Lung (tissue), 12 donors: ENCODE data around the gene SPRED3. TPM values are rescaled to one million over a fixed set of nuclear protein-coding genes. Genes with fewer than 3 reads are reported as not detected.

Source experiments
- ATAC-seq: fragments of 200-7000 bp; cut with Tn5 transposase; one replicate; pipeline ENCODE4 v1.9.1; 2020; ENCODE audit warnings: moderate number of reproducible peaks; ENCODE audit not compliant: insufficient read depth, low FRiP score
- DNase-seq, 3 donors: peaks; one replicate each; pipeline ENCODE4 v3.0.0-alpha.2; 2013 to 2017
- H3K27ac ChIP-seq, 2 donors: one replicate each; pipeline ENCODE4 v1.5.1; 2013; ENCODE audit warnings: mild to moderate bottlenecking in 2 of 2, moderate library complexity in 2 of 2, control low read depth in 1 of 2, inconsistent platforms in 1 of 2, low read depth in 1 of 2, low read length in 1 of 2
- H3K27me3 ChIP-seq, 3 donors: one replicate each; pipeline ENCODE4 v1.5.1; 2013; ENCODE audit warnings: low read length in 2 of 3; ENCODE audit not compliant: control insufficient read depth in 3 of 3, insufficient read depth in 3 of 3
- H3K36me3 ChIP-seq, 4 donors: one replicate each; pipeline ENCODE4 v1.5.1; 2013; ENCODE audit warnings: low read length in 4 of 4, mild to moderate bottlenecking in 1 of 4, moderate library complexity in 1 of 4; ENCODE audit not compliant: control insufficient read depth in 4 of 4, insufficient read depth in 4 of 4
- H3K4me1 ChIP-seq, 5 donors: one replicate each; pipeline ENCODE4 v1.5.1; 2013; ENCODE audit warnings: low read length in 5 of 5, mild to moderate bottlenecking in 2 of 5, moderate library complexity in 1 of 5; ENCODE audit not compliant: control insufficient read depth in 5 of 5, insufficient read depth in 5 of 5
- H3K4me3 ChIP-seq: one replicate; pipeline ENCODE4 v1.5.1; 2013; ENCODE audit warnings: mild to moderate bottlenecking, control low read depth, moderate library complexity
- H3K9ac ChIP-seq, 2 donors: one replicate each; pipeline ENCODE4 v1.5.1; 2013; ENCODE audit warnings: low read length in 2 of 2, control low read depth in 1 of 2; ENCODE audit not compliant: insufficient read depth in 1 of 2
- H3K9me3 ChIP-seq, 4 donors: one replicate each; pipeline ENCODE4 v1.5.1; 2013; ENCODE audit warnings: low read length in 3 of 4, mild to moderate bottlenecking in 1 of 4, moderate library complexity in 1 of 4; ENCODE audit not compliant: control insufficient read depth in 4 of 4, insufficient read depth in 3 of 4
- WGBS, 2 donors: extraction: QIAGEN DNeasy Blood & Tissue Kit; methylation state at CpG; one replicate each; pipeline ENCODE4 v1.1.7; 2013; 5-methylcytosine and 5-hydroxymethylcytosine counted together
- polyA plus RNA-seq, 2 donors: library from polyadenylated mRNA; stranded (reverse); fragments of 200-250 nt; gene quantifications; one replicate each; pipeline ENCODE4 v1.2.1, GENCODE V29; 2013
- total RNA-seq, 2 donors: library from RNA; depleted of rRNA in 1 of 2; stranded (reverse); fragments of >200 nt in 1 of 2; gene quantifications; one replicate each; pipeline ENCODE4 v1.2.1, GENCODE V29; 2014 to 2021
- TF ChIP-seq, protein P1 (sequence below): IDR thresholded peaks from 2 replicates; pipeline ENCODE4 v1.5.1; 2012; ENCODE audit warnings: mild to moderate bottlenecking; ENCODE audit errors: control extremely low read depth, extremely low read depth
- donor health status: control.
- donor health status: control.
- donor health status: Bipolar disorder and iron deficiency.
- donor health status: healthy.
- donor health status: DM: yes; HTN: yes; CAD: no.

Gene SPRED3
- total and polyA plus RNA-seq, 4 donors, result 0.09 to 2.6 (median 1.3) TPM

DNA sequence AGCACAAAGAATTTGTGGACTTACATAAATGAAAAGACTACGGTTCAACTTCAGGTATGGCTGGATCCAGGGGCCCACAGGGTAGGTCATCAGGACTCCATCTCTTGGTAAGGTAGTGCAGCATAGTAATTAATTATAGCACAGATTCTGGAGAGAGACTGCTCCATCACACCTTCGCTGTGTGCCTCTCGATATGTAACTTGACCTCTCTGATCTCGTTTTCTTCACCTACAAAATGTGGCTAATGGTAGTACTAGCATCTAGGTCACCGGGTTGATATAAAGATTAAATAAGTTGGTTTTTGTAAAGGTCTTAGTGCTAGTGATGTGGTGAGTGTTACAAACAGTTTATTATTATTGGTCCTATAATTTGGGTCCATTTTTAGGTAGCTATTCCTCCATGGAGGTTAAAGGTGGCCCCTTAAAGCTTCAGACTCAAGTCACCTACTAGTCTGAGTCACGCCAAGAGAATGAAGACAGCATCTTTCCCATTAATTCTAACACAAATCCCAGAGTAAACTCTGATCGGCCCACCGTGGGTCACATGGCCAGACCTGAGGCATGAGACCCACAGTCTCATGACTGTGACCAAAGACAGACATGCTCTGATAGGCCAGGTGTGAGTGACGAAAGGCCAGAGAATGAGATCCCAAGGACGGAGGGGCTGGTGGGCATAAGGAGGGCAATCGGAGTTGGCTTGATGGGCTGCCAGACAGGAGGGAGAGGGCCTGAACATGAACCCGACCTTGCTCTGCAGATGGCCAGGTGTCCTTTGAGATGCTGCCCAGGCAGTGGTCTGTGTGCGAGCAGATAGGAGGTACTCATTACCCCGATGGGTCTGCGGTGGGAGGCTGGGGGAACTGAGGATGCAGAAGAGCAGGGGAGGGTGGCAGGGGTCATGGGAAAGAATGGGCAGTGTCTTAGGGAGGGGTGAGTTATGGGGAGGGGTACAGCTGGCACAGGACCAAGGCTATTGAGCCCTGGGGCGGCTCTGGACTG, 32.5 kb upstream of the SPRED3 start:
- no peak overlapping the region for H3K9ac ChIP-seq
- WGBS, 2 donors, result 81% methylated on average over 16 of the region's 16 CpGs
- no peak for DNase-seq
- TF ChIP-seq, protein P1, sequence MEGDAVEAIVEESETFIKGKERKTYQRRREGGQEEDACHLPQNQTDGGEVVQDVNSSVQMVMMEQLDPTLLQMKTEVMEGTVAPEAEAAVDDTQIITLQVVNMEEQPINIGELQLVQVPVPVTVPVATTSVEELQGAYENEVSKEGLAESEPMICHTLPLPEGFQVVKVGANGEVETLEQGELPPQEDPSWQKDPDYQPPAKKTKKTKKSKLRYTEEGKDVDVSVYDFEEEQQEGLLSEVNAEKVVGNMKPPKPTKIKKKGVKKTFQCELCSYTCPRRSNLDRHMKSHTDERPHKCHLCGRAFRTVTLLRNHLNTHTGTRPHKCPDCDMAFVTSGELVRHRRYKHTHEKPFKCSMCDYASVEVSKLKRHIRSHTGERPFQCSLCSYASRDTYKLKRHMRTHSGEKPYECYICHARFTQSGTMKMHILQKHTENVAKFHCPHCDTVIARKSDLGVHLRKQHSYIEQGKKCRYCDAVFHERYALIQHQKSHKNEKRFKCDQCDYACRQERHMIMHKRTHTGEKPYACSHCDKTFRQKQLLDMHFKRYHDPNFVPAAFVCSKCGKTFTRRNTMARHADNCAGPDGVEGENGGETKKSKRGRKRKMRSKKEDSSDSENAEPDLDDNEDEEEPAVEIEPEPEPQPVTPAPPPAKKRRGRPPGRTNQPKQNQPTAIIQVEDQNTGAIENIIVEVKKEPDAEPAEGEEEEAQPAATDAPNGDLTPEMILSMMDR, result no peak
- no peaks in the 10 kb centered on the region for H3K9me3 ChIP-seq
- H3K36me3 ChIP-seq, result no peaks in the 10 kb centered on the region
- no peak for ATAC-seq
- peaks cover 0 to 29% (median 12%) of the 10 kb centered on the region in 3 donors for H3K27me3 ChIP-seq
- H3K4me1 ChIP-seq, result no peaks in the 10 kb centered on the region
- no peak overlapping the region for H3K4me3 ChIP-seq
- no peak overlapping the region for H3K27ac ChIP-seq

GRCh38 chr19:38358071-38358470, 30.4 kb upstream of the SPRED3 start:
- WGBS, 2 donors, result 31 to 59% methylated on average over 5 of the region's 5 CpGs
- H3K9ac ChIP-seq, result no peak overlapping the region
- peaks cover 0 to 32% (median 16%) of the 10 kb centered on the region in 3 donors for H3K27me3 ChIP-seq
- no peaks in the 10 kb centered on the region for H3K9me3 ChIP-seq
- no peaks in the 10 kb centered on the region for H3K36me3 ChIP-seq
- TF ChIP-seq, protein P1, result no peak
- DNase-seq (no peak), ATAC-seq (no peak)
- peaks cover 0 to 12% (median 0%) of the 10 kb centered on the region in 5 donors for H3K4me1 ChIP-seq
- H3K4me3 ChIP-seq, result no peak overlapping the region
- no peak overlapping the region for H3K27ac ChIP-seq

DNA sequence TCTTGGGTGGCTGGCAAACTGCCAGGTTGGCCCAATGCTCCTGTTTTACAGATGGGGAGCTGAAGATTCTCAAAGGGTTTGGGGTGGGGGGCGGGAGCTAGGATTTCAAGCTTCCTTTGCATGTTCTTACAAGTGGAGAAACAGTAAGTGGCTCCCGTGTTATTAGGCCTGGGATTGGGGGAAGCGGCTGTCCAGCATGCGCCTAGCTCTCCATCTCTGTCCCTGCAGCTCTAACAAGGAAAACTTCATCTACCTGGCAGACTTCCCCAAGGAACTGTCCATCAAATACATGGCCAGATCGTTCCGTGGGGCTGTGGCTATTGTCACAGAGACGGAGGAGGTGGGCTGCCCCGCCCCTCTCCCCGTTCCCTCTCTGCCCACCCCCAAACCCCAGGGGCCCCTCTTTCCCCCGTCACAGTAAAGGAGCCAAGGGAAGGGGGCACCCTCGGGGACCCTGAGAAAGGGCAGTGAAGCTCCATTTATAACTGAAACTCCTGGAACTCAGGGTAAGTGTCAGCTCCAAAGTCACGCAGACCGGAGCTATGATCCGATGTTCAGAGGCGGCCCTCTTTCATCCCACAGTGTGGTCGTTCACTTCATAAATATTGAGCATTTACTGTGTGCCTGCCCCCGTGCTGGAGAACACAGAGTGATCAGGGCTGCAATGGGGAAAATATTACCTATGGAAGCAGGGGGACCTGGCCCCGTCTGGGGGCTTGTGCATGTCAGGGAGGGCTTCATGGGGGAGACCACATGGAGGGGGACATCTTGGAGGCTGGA, 29.1 kb upstream of the SPRED3 start:
- 49 to 58% methylated on average over 17 to 18 of the region's 18 CpGs for WGBS, 2 donors

More for the DNA sequence above, 29.1 kb upstream of the SPRED3 start:
- H3K9ac ChIP-seq, result no peak overlapping the region
- ATAC-seq, result no peak
- DNase-seq, result no peak
- no peaks in the 10 kb centered on the region for H3K36me3 ChIP-seq
- H3K4me3 ChIP-seq, result no peak overlapping the region
- H3K4me1 ChIP-seq, result peaks cover 0 to 12% (median 0%) of the 10 kb centered on the region in 5 donors
- TF ChIP-seq, protein P1, result no peak
- no peaks in the 10 kb centered on the region for H3K9me3 ChIP-seq
- peaks cover 0 to 32% (median 16%) of the 10 kb centered on the region in 3 donors for H3K27me3 ChIP-seq
- H3K27ac ChIP-seq, result no peak overlapping the region
